AG04449 (cell line): ENCODE results near the gene EVL.

Experiments used
- CTCF ChIA-PET: fragments of 350-600 bp; formaldehyde crosslinking; extraction: SDS; loops from one replicate; lab custom pipeline; 2021; ENCODE audit warnings: antibody characterized with exemption; lab: Yijun Ruan, JAX
- POLR2A ChIA-PET: fragments of 400-600, 350-600 bp; formaldehyde crosslinking; extraction: SDS; loops from one replicate; lab custom pipeline; 2020; ENCODE audit warnings: antibody characterized with exemption, inconsistent platforms; lab: Yijun Ruan, JAX
- DNase-seq: peaks from one replicate; pipeline ENCODE4 v3.0.0-alpha.2; 2010; ENCODE audit warnings: low read depth, low spot score
- H3K4me3 ChIP-seq: 2 replicates; pipeline ENCODE4 v1.5.1; 2011; ENCODE audit warnings: low read depth, mild to moderate bottlenecking, control low read depth, low read length
- CTCF ChIP-seq: IDR thresholded peaks from one replicate; pipeline ENCODE4 v1.5.1; 2011; ENCODE audit warnings: mild to moderate bottlenecking, moderate library complexity, low read length, control low read depth, inconsistent platforms; ENCODE audit not compliant: insufficient read depth; ENCODE audit errors: missing control alignments

The EVL gene

GRCh38 chr14:100086361-100086760, 21.1 kb downstream of the EVL start:
- H3K4me3 ChIP-seq, result no peak overlapping the region
- CTCF ChIA-PET, result interaction anchor here (1.1 to 3.5 kb wide), 2 partner anchors 23 to 107 kb away, joined by 3 to 26 read pairs; no protein-coding TSS in a partner anchor
- TF ChIP-seq CTCF, result no peak
- DNase-seq, result no peak
- POLR2A ChIA-PET, result no interaction called here

- DNase-seq, result no peak
- POLR2A ChIA-PET, result no interaction called here
- H3K4me3 ChIP-seq, result no peak overlapping the region
- CTCF ChIA-PET, result interaction anchor here (1.8 kb wide), 1 partner anchor 19 kb away, joined by 7 read pairs; no protein-coding TSS in a partner anchor
- no peak for TF ChIP-seq CTCF
Measured at GRCh38 chr14:100088226-100088625, 23.0 kb downstream of the EVL start.

- no peak overlapping the region for H3K4me3 ChIP-seq
- TF ChIP-seq CTCF, result no peak
- POLR2A ChIA-PET, result interaction anchor here (0.6 kb wide), 1 partner anchor 71 kb away, joined by 3 read pairs; no protein-coding TSS in a partner anchor
- no peak for DNase-seq
- CTCF ChIA-PET, result interaction anchor here (0.7 to 6.2 kb wide), 3 partner anchors 12 to 17 kb away, joined by 3 to 32 read pairs (median 3); no protein-coding TSS in a partner anchor
Measured at GRCh38 chr14:100091386-100091785, 26.2 kb downstream of the EVL start.

- CTCF ChIA-PET, result interaction anchor here (1.1 to 6.2 kb wide), 3 partner anchors 10 to 110 kb away, joined by 3 to 32 read pairs (median 4); no protein-coding TSS in a partner anchor
- H3K4me3 ChIP-seq, result no peak overlapping the region
- no peak for DNase-seq
- POLR2A ChIA-PET, result no interaction called here
- no peak for TF ChIP-seq CTCF
Measured at GRCh38 chr14:100092832-100093231, 27.6 kb downstream of the EVL start.

GRCh38 chr14:100093319-100093718, 28.1 kb downstream of the EVL start:
- ChIA-PET CTCF (interaction anchor here (1.2 to 6.2 kb wide), 2 partner anchors 15 to 111 kb away, joined by 4 to 32 read pairs; no protein-coding TSS in a partner anchor), POLR2A (no interaction called here)
- no peak for TF ChIP-seq CTCF
- DNase-seq, result no peak
- H3K4me3 ChIP-seq, result no peak overlapping the region

GRCh38 chr14:100096656-100097055, 31.4 kb downstream of the EVL start:
- ChIA-PET CTCF (interaction anchor here (0.9 to 4.8 kb wide), 4 partner anchors 10 to 114 kb away, joined by 3 to 54 read pairs (median 7); no protein-coding TSS in a partner anchor), POLR2A (no interaction called here)
- no peak overlapping the region for H3K4me3 ChIP-seq
- no peak for TF ChIP-seq CTCF
- DNase-seq, result peak; percentile 45
